Measurements from ENCODE around the gene ABCD4.
A peak's percentile ranks its signal among the peaks of the same experiment; 100 is the strongest.

GRCh38 chr14:74257078-74257940 is 45.4 kb downstream of the ABCD4 start:
- TF ChIP-seq CTCF (IDR thresholded peaks at IDR 0.05), result peak; percentile 99
- TF ChIP-seq ZFX (IDR thresholded peaks at IDR 0.05; ENCODE audit: borderline replicate concordance), result no peak
